ENCODE results near the gene SRGAP3.

SRGAP3 gene

DNA sequence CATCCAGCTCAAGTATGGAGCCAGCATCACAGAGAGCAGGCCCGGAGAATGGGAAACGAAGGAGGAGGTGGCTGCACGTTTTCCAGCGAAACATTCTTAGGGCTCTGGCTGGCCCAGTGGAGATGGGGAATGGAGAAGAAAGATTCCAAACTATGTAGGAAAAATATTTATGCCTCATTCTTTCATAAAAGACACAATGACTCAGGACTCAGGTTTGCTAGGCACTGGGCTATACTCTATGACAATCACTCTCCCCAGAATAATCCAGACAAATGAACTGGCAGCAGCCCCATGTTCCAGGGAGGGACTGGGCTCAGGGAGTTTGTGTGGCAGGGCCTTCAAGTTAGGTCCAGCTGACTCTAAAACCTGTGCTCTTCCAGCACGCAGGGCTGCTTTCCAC lies 175.4 kb downstream of the SRGAP3 start (continued):
- TF ChIP-seq, protein P1, sequence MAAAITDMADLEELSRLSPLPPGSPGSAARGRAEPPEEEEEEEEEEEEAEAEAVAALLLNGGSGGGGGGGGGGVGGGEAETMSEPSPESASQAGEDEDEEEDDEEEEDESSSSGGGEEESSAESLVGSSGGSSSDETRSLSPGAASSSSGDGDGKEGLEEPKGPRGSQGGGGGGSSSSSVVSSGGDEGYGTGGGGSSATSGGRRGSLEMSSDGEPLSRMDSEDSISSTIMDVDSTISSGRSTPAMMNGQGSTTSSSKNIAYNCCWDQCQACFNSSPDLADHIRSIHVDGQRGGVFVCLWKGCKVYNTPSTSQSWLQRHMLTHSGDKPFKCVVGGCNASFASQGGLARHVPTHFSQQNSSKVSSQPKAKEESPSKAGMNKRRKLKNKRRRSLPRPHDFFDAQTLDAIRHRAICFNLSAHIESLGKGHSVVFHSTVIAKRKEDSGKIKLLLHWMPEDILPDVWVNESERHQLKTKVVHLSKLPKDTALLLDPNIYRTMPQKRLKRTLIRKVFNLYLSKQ (tag by site-specific recombination; IDR thresholded peaks at IDR 0.05; ENCODE audit: borderline replicate concordance), result no peak
- TF ChIP-seq ZNF311 (tag by site-specific recombination; IDR thresholded peaks at IDR 0.05; ENCODE audit: borderline replicate concordance) (no peak), ZNF174 (tag by site-specific recombination; IDR thresholded peaks at IDR 0.05) (no peak), KLF9 (tag by site-specific recombination; IDR thresholded peaks at IDR 0.05; ENCODE audit: low read depth) (no peak), ZSCAN16 (tag by site-specific recombination; IDR thresholded peaks at IDR 0.05) (no peak)
- TF ChIP-seq, protein P2, sequence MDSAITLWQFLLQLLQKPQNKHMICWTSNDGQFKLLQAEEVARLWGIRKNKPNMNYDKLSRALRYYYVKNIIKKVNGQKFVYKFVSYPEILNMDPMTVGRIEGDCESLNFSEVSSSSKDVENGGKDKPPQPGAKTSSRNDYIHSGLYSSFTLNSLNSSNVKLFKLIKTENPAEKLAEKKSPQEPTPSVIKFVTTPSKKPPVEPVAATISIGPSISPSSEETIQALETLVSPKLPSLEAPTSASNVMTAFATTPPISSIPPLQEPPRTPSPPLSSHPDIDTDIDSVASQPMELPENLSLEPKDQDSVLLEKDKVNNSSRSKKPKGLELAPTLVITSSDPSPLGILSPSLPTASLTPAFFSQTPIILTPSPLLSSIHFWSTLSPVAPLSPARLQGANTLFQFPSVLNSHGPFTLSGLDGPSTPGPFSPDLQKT (IDR thresholded peaks at IDR 0.05; ENCODE audit: borderline replicate concordance, low read depth, low read length), result no peak

GRCh38 chr3:9072667-9073009 lies 176.8 kb downstream of the SRGAP3 start:
- CTCF ChIA-PET, result no interaction called here
- POLR2A ChIA-PET, result no interaction called here
- Histone ChIP-seq H3K4me1 (ENCODE audit: control insufficient read depth, insufficient read depth, low read length) (no peaks in the 10 kb centered on the region), H3K4me3 (ENCODE audit: low read depth, low read length) (no peak overlapping the region), H3K27ac (ENCODE audit: extremely low read depth, low read depth, low read length) (no peak overlapping the region), H3K9me3 (ENCODE audit: control insufficient read depth, insufficient read depth, low read depth, low read length) (no peaks in the 10 kb centered on the region), H3K36me3 (ENCODE audit: control insufficient read depth in 2 of 2, insufficient read depth in 1 of 2, low read length in 2 of 2) (no peaks in the 10 kb centered on the region)
- TF ChIP-seq GLI2 (tag by site-specific recombination; IDR thresholded peaks at IDR 0.05; ENCODE audit: borderline replicate concordance, low read depth) (no peak), ZNF449 (tag by site-specific recombination; IDR thresholded peaks at IDR 0.05) (no peak), ZNF785 (tag by site-specific recombination; IDR thresholded peaks at IDR 0.05) (no peak), ZNF777 (tag by site-specific recombination; IDR thresholded peaks at IDR 0.05; ENCODE audit: borderline replicate concordance) (no peak), ZNF530 (tag by site-specific recombination; IDR thresholded peaks at IDR 0.05; ENCODE audit: low read depth) (no peak), GFI1B (tag by site-specific recombination; IDR thresholded peaks at IDR 0.05) (no peak)

GRCh38 chr3:9071936-9072666 lies 177.3 kb downstream of the SRGAP3 start:
- no peaks in the 10 kb centered on the region for H3K36me3 ChIP-seq (ENCODE audit: control insufficient read depth in 2 of 2, insufficient read depth in 1 of 2, low read length in 2 of 2)
- H3K9me3 ChIP-seq (ENCODE audit: control insufficient read depth, insufficient read depth, low read depth, low read length), result no peaks in the 10 kb centered on the region
- H3K4me1 ChIP-seq (ENCODE audit: control insufficient read depth, insufficient read depth, low read length), result no peaks in the 10 kb centered on the region
- H3K27ac ChIP-seq (ENCODE audit: extremely low read depth, low read depth, low read length), result no peak overlapping the region
- ChIA-PET CTCF (interaction anchor here (1.3 to 1.9 kb wide), 2 partner anchors 29 to 83 kb away, joined by 3 to 6 read pairs; no protein-coding TSS in a partner anchor), POLR2A (no interaction called here)
- H3K4me3 ChIP-seq (ENCODE audit: low read depth, low read length), result no peak overlapping the region
- TF ChIP-seq ZBTB6 (tag by site-specific recombination; IDR thresholded peaks at IDR 0.05) (no peak), ZNF626 (tag by site-specific recombination; IDR thresholded peaks at IDR 0.05) (no peak), ZNF473 (tag by site-specific recombination; IDR thresholded peaks at IDR 0.05) (no peak), ZNF560 (tag by site-specific recombination; IDR thresholded peaks at IDR 0.05; ENCODE audit: borderline replicate concordance) (no peak), ZNF701 (tag by site-specific recombination; IDR thresholded peaks at IDR 0.05) (no peak), ZNF404 (tag by site-specific recombination; IDR thresholded peaks at IDR 0.05) (no peak), KLF9 (tag by site-specific recombination; IDR thresholded peaks at IDR 0.05; ENCODE audit: low read depth) (no peak), GLIS1 (tag by site-specific recombination; IDR thresholded peaks at IDR 0.05) (no peak)
- TF ChIP-seq, protein P3, sequence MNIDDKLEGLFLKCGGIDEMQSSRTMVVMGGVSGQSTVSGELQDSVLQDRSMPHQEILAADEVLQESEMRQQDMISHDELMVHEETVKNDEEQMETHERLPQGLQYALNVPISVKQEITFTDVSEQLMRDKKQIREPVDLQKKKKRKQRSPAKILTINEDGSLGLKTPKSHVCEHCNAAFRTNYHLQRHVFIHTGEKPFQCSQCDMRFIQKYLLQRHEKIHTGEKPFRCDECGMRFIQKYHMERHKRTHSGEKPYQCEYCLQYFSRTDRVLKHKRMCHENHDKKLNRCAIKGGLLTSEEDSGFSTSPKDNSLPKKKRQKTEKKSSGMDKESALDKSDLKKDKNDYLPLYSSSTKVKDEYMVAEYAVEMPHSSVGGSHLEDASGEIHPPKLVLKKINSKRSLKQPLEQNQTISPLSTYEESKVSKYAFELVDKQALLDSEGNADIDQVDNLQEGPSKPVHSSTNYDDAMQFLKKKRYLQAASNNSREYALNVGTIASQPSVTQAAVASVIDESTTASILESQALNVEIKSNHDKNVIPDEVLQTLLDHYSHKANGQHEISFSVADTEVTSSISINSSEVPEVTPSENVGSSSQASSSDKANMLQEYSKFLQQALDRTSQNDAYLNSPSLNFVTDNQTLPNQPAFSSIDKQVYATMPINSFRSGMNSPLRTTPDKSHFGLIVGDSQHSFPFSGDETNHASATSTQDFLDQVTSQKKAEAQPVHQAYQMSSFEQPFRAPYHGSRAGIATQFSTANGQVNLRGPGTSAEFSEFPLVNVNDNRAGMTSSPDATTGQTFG (tag by site-specific recombination; IDR thresholded peaks at IDR 0.05; ENCODE audit: borderline replicate concordance), result no peak
- TF ChIP-seq, protein P4, sequence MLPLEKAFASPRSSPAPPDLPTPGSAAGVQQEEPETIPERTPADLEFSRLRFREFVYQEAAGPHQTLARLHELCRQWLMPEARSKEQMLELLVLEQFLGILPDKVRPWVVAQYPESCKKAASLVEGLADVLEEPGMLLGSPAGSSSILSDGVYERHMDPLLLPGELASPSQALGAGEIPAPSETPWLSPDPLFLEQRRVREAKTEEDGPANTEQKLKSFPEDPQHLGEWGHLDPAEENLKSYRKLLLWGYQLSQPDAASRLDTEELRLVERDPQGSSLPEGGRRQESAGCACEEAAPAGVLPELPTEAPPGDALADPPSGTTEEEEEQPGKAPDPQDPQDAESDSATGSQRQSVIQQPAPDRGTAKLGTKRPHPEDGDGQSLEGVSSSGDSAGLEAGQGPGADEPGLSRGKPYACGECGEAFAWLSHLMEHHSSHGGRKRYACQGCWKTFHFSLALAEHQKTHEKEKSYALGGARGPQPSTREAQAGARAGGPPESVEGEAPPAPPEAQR (tag by site-specific recombination; IDR thresholded peaks at IDR 0.05), result no peak
- TF ChIP-seq, protein P5, sequence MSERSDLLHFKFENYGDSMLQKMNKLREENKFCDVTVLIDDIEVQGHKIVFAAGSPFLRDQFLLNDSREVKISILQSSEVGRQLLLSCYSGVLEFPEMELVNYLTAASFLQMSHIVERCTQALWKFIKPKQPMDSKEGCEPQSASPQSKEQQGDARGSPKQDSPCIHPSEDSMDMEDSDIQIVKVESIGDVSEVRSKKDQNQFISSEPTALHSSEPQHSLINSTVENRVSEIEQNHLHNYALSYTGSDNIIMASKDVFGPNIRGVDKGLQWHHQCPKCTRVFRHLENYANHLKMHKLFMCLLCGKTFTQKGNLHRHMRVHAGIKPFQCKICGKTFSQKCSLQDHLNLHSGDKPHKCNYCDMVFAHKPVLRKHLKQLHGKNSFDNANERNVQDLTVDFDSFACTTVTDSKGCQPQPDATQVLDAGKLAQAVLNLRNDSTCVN (tag by site-specific recombination; optimal IDR thresholded peaks at IDR 0.05), result no peak
